ENCODE measurements around the gene ACO1.

Gene ACO1

DNA sequence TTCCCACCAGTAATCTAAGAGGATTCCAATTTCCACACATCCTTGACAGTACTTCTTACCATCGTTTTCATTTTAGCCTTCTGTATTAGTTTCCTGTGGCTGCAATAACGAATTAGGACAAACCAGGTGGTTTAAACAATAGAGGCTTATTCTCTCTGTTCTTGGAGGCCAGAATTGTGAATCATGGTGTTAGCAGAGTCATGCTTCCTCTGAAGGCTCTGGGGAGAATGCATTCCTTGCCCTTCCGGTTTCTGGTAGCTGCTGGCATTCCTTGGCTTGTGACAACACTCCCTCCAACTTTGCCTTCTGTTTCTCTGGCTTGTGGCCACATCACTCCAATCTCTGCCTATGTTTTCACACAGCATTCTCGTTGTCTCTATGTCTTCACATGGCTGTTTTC lies 118.0 kb downstream of the ACO1 start:
- no peak for DNase-seq

DNA sequence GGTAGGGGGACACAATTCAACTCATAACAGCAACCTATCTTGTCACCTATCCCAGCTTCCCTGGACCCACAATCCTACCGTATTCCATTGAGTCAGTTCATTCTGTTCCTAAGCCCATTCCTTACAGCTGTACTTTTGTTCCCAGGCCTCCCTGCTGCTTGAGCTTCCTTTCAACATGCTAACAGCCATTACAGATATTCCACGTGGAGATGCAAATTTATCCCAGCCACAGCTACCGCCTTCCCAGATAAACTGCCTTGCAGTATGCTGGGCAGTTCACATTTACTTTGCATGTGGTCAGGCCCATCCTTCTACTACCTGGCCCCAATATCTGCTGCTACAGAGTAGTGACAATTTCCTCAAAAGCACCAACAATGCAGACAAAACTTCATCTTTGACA lies 118.6 kb downstream of the ACO1 start:
- no peak for DNase-seq

Measured in inflammatory macrophage treated with lipopolysaccharide for 1 hour (primary cell).